Fibroblast of mammary gland (primary cell): ENCODE data around the gene PRDM16.

Experiments used
- DNase-seq: peaks from one replicate; pipeline ENCODE4 v3.0.0-alpha.2; 2010; ENCODE audit warnings: low read depth
- H3K4me3 ChIP-seq: 2 replicates; pipeline ENCODE4 v1.5.1; 2011; ENCODE audit warnings: low read depth, mild to moderate bottlenecking, low read length, moderate library complexity; ENCODE audit not compliant: control insufficient read depth
- TF ChIP-seq, protein P1 (sequence below): conservative IDR thresholded peaks from 2 replicates; pipeline ENCODE4 v1.5.1; 2011; ENCODE audit warnings: low read depth, low read length, inconsistent platforms; ENCODE audit not compliant: control insufficient read depth, insufficient read depth

PRDM16 gene

GRCh38 chr1:3287656-3288160 is 218.7 kb downstream of the PRDM16 start:
- no peak for DNase-seq
- TF ChIP-seq, protein P1, sequence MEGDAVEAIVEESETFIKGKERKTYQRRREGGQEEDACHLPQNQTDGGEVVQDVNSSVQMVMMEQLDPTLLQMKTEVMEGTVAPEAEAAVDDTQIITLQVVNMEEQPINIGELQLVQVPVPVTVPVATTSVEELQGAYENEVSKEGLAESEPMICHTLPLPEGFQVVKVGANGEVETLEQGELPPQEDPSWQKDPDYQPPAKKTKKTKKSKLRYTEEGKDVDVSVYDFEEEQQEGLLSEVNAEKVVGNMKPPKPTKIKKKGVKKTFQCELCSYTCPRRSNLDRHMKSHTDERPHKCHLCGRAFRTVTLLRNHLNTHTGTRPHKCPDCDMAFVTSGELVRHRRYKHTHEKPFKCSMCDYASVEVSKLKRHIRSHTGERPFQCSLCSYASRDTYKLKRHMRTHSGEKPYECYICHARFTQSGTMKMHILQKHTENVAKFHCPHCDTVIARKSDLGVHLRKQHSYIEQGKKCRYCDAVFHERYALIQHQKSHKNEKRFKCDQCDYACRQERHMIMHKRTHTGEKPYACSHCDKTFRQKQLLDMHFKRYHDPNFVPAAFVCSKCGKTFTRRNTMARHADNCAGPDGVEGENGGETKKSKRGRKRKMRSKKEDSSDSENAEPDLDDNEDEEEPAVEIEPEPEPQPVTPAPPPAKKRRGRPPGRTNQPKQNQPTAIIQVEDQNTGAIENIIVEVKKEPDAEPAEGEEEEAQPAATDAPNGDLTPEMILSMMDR, result no peak
- no peak overlapping the region for H3K4me3 ChIP-seq

DNA sequence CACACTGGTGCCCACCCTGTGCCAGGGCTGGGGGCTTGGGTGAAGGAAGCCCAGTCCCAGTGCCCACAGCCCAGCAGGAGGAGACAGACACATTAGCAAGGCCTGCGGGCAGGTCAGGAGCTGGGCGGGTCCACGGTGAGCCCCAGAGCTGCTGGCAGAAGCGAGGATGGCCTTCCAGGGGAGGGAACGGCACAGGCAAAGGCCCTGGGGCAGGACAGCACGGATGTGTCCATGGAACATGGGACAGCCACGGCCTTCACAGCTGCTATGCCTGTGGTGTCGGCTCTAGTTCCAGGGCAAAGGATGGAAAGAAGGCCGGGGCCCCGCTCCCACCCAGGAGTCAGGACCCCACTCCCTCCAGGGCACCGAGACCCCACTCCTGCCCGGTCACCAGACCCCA is 220.5 kb downstream of the PRDM16 start:
- no peak for DNase-seq
- TF ChIP-seq, protein P1, result no peak
- H3K4me3 ChIP-seq, result no peak overlapping the region

DNA sequence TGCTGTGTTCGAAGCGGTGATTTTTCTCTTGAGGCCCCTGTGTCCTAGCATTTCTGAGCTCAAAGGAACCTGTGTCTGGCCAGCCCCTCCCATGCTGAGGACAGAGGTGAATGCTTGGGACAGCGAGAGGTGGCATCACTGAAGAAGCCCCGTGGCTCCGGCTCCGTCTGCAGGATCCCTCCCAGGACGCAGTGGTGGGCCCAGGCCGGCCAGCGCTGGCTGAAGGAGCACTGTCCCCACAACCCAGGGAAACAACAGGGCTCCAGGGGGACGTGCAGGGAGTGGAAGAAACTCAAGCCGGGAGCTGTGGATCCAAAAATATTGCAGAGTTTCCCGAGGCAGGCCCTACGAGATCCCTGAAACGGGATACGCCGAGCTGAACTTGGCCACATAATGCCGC is 221.4 kb downstream of the PRDM16 start:
- DNase-seq, result no peak
- TF ChIP-seq, protein P1, result no peak
- no peak overlapping the region for H3K4me3 ChIP-seq

DNA sequence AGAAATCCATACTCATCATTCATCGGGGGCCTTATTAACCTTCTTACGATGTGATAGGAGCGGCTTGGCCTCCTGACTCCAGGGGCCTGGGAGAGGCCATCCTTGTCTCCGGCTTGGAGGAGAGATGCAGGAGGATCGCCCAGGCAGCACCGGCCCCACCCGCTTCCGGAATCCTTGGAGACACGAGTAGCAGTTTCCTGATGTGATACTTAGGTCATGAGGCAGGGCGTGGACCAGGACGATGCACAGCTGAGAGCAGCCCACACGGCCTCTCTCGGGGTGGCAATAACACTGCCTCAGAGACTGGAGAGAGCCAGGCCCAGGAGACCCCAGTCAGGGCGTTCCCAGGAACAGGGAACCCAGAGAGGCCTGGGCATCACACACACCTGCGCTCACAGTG is 221.9 kb downstream of the PRDM16 start:
- no peak overlapping the region for H3K4me3 ChIP-seq
- TF ChIP-seq, protein P1, result no peak
- no peak for DNase-seq

DNA sequence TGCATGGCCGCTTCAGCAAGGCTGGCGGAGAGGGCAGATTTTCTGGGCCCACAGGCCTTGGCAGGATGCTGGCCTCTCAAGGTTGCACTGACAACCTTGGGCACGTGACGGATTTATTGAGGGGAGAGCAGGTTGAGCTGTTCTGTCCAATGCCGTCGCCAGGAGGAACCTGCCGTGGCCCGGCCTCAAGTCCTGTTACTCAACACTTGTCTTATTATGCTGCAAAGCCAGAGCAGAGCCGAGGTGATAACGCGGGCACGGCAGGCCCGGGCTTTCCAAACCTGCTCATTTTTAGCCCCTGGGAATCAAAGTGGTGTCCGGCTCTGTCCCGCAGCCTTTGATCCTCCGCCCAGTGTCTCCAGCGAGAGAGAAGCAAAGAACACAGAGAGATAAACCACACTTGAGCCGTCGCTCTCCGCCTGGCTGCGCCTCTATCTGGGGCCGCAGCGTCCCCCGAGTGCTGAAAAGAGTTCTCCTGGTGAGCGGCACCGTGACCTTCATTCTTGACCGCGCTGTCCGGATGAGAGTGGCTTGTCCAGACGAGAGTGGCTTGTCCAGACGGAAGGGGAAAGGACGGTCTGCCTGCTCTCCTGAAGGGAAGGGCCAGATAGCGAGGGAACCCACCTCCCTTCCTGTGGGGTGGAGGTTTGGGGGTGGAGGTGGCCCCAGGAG is 223.2 kb downstream of the PRDM16 start:
- DNase-seq, result no peak
- TF ChIP-seq, protein P1, result no peak
- no peak overlapping the region for H3K4me3 ChIP-seq

DNA sequence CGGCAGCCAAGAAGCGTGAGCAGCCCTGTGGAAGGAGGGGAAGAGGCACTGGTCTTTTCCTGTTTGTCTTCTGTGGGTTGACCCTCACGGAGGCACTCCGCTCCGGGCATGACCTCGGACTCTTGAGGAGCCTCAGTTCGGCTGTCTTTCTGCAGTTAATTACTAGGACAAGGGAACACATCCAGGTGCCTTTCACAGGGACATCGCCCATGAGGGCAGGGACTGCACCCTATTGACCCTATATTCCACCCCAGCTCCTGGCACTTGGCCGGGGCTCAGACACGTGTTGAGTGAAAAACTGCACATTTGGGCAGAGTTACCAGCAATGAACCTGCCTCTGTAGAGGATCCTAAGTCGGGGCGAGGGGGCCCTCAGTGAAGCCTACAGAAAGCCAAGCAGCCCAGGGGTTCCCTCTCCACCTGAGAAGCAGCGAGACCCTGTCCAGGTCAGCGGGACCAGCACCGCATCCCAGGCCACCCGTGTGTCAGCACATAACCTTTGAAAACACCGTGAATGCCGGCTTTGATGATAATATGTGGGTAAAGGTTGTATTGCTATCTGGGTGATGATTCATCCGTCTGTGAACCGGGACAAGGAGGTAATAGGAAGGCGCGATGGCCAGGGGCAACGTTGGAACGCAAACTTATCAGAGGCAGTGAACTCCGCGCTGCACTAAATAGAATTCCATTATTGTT is 224.0 kb downstream of the PRDM16 start:
- no peak overlapping the region for H3K4me3 ChIP-seq
- TF ChIP-seq, protein P1, result no peak
- no peak for DNase-seq
